Neural cell (in vitro differentiated cells): ENCODE data around the gene SPATA46. TPM values are rescaled to one million over a fixed set of nuclear protein-coding genes. Genes with fewer than 3 reads are reported as not detected.
A peak's percentile ranks its signal among the peaks of the same experiment; 100 is the strongest.

ENCODE experiments used
- H2AFZ ChIP-seq: fragments of 200-600, 300-800 bp; sonication (generic), shearing (Covaris generic); 2 replicates; pipeline ENCODE4 v1.6.0; 2014; ENCODE audit warnings: low read depth, mild to moderate bottlenecking, antibody characterized with exemption, low read length, moderate library complexity
- H3F3A ChIP-seq: fragments of 200-600 bp; shearing (Covaris generic); 2 replicates; pipeline ENCODE4 v1.6.1; 2016; ENCODE audit warnings: mild to moderate bottlenecking, moderate library complexity, mixed read lengths, antibody characterized with exemption, low read length; ENCODE audit not compliant: insufficient read depth, poor library complexity, severe bottlenecking
- H3K27ac ChIP-seq: fragments of 200-600, 300-800 bp; sonication (generic), shearing (Covaris generic); 2 replicates; pipeline ENCODE4 v1.5.1; 2014; ENCODE audit warnings: mild to moderate bottlenecking, low read length, moderate library complexity
- H3K27me3 ChIP-seq: fragments of 300-800, 200-600 bp; sonication (generic), shearing (Covaris generic); 2 replicates; pipeline ENCODE4 v1.6.0; 2014; ENCODE audit warnings: mild to moderate bottlenecking, low read depth, low read length, moderate library complexity; ENCODE audit not compliant: insufficient read depth
- H3K36me3 ChIP-seq: fragments of 300-800, 200-600 bp; sonication (generic), shearing (Covaris generic); 2 replicates; pipeline ENCODE4 v1.5.1; 2014; ENCODE audit warnings: mild to moderate bottlenecking, antibody characterized with exemption, low read length, moderate library complexity; ENCODE audit not compliant: insufficient read depth
- H3K4me2 ChIP-seq: fragments of 300-800, 200-600 bp; sonication (generic), shearing (Covaris generic); 2 replicates; pipeline ENCODE4 v1.6.0; 2014; ENCODE audit warnings: mild to moderate bottlenecking, low read length
- H3K4me3 ChIP-seq: fragments of 300-800, 200-600 bp; sonication (generic), shearing (Covaris generic); 2 replicates; pipeline ENCODE4 v1.5.1; 2014; ENCODE audit warnings: mild to moderate bottlenecking, low read length, moderate library complexity
- H3K79me2 ChIP-seq: fragments of 200-600 bp; shearing (Covaris generic); replicated peaks from 2 replicates; pipeline ENCODE4 v1.6.0; 2014; ENCODE audit warnings: mild to moderate bottlenecking, low read length, moderate library complexity; ENCODE audit not compliant: insufficient read depth
- H3K9ac ChIP-seq: fragments of 300-800, 200-600 bp; sonication (generic), shearing (Covaris generic); 2 replicates; pipeline ENCODE4 v1.6.1; 2016; ENCODE audit warnings: mild to moderate bottlenecking, low read length, mixed read lengths
- H3K9me2 ChIP-seq: fragments of 200-600 bp; shearing (Covaris generic); 2 replicates; pipeline ENCODE4 v1.6.1; 2016; ENCODE audit warnings: mild to moderate bottlenecking, low read length, mixed read lengths; ENCODE audit not compliant: insufficient read depth
- H3K9me3 ChIP-seq: fragments of 200-600, 300-800 bp; sonication (generic), shearing (Covaris generic); 2 replicates; pipeline ENCODE4 v1.6.1; 2016; ENCODE audit warnings: mild to moderate bottlenecking, mixed run types, low read length, moderate library complexity, mixed read lengths
- H4K20me1 ChIP-seq: fragments of 200-600 bp; shearing (Covaris generic); 2 replicates; pipeline ENCODE4 v1.6.1; 2016; ENCODE audit warnings: mild to moderate bottlenecking, mixed run types; ENCODE audit not compliant: insufficient read depth
- REST ChIP-seq: IDR thresholded peaks from 2 replicates; pipeline ENCODE4 v1.6.1; 2012; ENCODE audit warnings: borderline replicate concordance
- SMC3 ChIP-seq: fragments of 450-650 bp; conservative IDR thresholded peaks from 2 replicates; pipeline ENCODE4 v1.6.1; 2014; ENCODE audit warnings: antibody characterized with exemption, mild to moderate bottlenecking, moderate library complexity; ENCODE audit not compliant: poor library complexity
- TAF1 ChIP-seq: IDR thresholded peaks from 2 replicates; pipeline ENCODE4 v1.6.1; 2012; ENCODE audit warnings: low read depth
- polyA plus RNA-seq: library from polyadenylated mRNA; depleted of rRNA; stranded (reverse); fragments of >200 nt; gene quantifications from 2 replicates; pipeline ENCODE4 v1.2.3, GENCODE V29; 2014
- TF ChIP-seq, protein P1 (sequence below): fragments of 450-650 bp; IDR thresholded peaks from 2 replicates; pipeline ENCODE4 v1.5.1; 2014; ENCODE audit warnings: antibody characterized with exemption, mild to moderate bottlenecking, moderate library complexity; ENCODE audit not compliant: poor library complexity, severe bottlenecking

Gene SPATA46
- polyA plus RNA-seq, 1 donor from 2014 or later = not detected

- no peak overlapping the region for H3K4me2 ChIP-seq
Measured at GRCh38 chr1:162397943-162398560, 21.4 kb upstream of the SPATA46 start.

GRCh38 chr1:162397039-162397448, 20.4 kb upstream of the SPATA46 start:
- Histone ChIP-seq H3K9me2 (no peaks in the 10 kb centered on the region), H3K9ac (no peak overlapping the region), H3K9me3 (no peaks in the 10 kb centered on the region), H4K20me1 (no peaks in the 10 kb centered on the region), H3K79me2 (no peaks in the 10 kb centered on the region), H3K36me3 (no peaks in the 10 kb centered on the region), H3K27ac (no peak overlapping the region), H2AFZ (no peak overlapping the region), H3F3A (peaks cover 3% of the 10 kb centered on the region), H3K27me3 (no peaks in the 10 kb centered on the region), H3K4me2 (no peak overlapping the region), H3K4me3 (no peak overlapping the region)
- no peak for TF ChIP-seq REST

More at GRCh38 chr1:162397943-162398560, 21.4 kb upstream of the SPATA46 start:
- Histone ChIP-seq H3K9me2 (no peaks in the 10 kb centered on the region), H2AFZ (no peak overlapping the region), H3K9ac (no peak overlapping the region), H3K79me2 (no peaks in the 10 kb centered on the region), H3K36me3 (no peaks in the 10 kb centered on the region), H3K9me3 (no peaks in the 10 kb centered on the region), H3K27ac (peak overlapping the region; percentile 4), H3K27me3 (no peaks in the 10 kb centered on the region), H3K4me3 (peak overlapping the region; percentile 42), H4K20me1 (no peaks in the 10 kb centered on the region), H3F3A (no peaks in the 10 kb centered on the region)
- TF ChIP-seq SMC3 = no peak
- no peak for TF ChIP-seq TAF1
- TF ChIP-seq REST = no peak
- TF ChIP-seq, protein P1, sequence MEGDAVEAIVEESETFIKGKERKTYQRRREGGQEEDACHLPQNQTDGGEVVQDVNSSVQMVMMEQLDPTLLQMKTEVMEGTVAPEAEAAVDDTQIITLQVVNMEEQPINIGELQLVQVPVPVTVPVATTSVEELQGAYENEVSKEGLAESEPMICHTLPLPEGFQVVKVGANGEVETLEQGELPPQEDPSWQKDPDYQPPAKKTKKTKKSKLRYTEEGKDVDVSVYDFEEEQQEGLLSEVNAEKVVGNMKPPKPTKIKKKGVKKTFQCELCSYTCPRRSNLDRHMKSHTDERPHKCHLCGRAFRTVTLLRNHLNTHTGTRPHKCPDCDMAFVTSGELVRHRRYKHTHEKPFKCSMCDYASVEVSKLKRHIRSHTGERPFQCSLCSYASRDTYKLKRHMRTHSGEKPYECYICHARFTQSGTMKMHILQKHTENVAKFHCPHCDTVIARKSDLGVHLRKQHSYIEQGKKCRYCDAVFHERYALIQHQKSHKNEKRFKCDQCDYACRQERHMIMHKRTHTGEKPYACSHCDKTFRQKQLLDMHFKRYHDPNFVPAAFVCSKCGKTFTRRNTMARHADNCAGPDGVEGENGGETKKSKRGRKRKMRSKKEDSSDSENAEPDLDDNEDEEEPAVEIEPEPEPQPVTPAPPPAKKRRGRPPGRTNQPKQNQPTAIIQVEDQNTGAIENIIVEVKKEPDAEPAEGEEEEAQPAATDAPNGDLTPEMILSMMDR = no peak
